NCI-H187 treated with DMSO at 0.1 percent for 48 hours (cell line): ENCODE measurements around the gene OR5C1.
"Not testable (repeated sequence)": the region's sequence is repeated elsewhere in the genome, so short reads cannot be mapped to it uniquely, and the experiment has no call there.

ENCODE experiments used
- DNase-seq: peaks from one replicate; lab custom pipeline; 2025; lab: John Stamatoyannopoulos, UW

OR5C1 gene

GRCh38 chr9:122810306-122810946, 21.7 kb downstream of the OR5C1 start:
- DNase-seq, result peak; percentile 0

GRCh38 chr9:122812736-122813135, 24.0 kb downstream of the OR5C1 start:
- DNase-seq, result no peak

DNA sequence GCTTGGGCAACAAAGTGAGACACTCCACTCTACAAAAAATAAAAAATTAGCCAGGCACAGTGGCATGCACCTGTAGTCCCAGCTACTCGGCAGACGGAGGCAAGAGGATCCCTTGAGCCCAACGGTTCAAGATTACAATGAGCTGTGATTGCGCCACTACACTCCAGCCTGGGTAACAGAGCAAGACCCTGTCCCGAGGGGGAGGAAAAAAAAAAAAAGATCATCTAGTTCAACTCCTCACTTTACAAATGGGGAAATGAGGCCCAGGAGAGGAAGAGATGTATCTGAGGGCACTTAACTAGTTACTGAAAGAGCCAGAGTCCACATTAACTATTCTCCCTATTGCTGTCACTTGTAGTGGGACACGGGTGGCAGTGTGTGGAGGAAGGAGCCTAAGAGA, 25.8 kb downstream of the OR5C1 start:
- DNase-seq, result no peak

GRCh38 chr9:122815544-122815943, 26.8 kb downstream of the OR5C1 start:
- DNase-seq, result no peak

DNA sequence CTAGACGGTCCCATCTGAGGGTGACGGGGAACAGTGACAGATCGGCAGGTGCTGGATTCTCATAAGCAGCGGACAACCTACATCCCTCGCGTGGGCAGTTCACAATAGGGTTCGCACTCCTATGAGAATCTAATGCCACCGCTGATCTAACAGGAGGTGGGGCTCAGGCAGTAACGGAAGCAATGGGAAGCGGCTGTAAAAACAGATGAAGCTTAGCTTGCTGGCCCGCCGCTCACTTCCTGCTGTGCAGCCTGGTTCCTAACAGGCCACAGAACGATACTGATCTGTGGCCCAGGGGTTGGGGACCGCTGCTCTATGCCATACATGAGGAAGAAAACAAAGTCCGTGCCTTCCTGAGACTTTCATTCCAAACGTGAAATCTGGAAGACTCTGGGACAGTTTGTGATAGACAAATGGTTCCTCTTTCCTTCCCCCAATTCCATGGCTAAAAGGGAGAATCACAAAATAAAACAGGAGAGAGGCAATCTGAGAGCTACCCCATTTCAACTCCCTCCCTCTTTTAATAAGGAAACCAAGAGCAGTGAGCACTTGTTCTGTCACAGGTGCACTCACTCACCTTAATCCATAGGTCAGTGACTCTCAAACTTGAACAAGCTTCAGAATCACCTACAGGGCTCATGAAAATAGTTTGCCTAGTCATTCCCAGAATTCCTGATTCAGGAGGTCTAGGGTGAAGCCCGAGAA, 27.6 kb downstream of the OR5C1 start:
- no peak for DNase-seq

DNA sequence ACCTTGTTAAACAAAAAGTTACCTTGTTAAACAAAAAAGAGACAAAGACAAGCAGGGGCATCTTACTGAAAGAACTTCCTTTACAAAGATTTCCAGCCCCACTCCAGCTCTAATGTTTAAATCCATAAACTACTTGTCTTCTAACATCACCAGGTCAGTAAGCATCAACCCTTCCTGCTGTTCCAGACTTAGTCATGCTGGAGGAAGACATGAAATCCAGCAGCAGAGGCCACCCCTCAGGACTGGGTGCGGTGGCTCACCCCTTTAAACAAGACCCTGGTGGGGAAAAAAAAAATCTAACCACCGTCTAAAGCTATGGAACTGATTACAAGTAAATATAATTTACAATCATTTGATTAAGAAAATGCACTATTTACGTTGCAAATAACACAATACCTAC, 30.6 kb downstream of the OR5C1 start:
- DNase-seq, result no peak

- DNase-seq, result no peak
Observed at GRCh38 chr9:122819791-122820489, 31.2 kb downstream of the OR5C1 start.

DNA sequence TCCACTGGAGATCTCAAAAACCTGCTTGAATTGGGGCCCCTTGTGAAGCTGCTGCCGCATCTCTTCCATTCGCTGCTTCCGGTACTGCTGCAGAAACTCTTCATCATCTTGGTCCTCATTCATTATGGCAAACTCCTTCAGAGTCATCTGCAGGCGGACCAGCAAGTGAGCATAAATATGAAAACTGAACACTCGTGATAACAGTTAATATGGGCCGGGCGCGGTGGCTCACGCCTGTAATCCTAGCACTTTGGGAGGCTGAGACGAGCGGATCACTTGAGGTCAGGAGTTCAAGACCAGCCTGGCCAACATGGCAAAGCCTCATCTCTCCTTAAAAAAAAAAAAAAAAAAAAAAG, 31.7 kb downstream of the OR5C1 start:
- no peak for DNase-seq

GRCh38 chr9:122821278-122821943, 32.7 kb downstream of the OR5C1 start:
- DNase-seq, result no peak

DNA sequence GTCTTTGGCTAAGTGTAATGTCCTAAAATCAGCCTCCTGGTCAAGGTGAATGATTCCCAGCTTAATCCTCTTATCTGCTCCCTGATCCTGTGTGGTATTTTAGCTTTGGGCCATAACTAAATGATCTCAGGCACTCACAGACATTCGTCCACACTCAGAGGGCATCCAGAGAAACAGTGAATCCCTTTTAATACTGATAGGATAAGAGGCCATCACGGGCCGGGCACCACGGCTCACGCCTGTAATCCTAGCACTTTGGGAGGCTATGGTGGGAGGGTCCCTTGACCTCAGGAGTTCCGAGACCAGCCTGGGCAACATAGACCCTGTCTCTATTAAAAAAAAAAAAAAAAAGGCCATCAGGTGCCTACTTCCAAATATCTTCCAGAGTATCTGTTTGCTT, 33.3 kb downstream of the OR5C1 start:
- no peak for DNase-seq

GRCh38 chr9:122822938-122823337, 34.2 kb downstream of the OR5C1 start:
- no peak for DNase-seq

GRCh38 chr9:122827761-122828093, 39.0 kb downstream of the OR5C1 start:
- no peak for DNase-seq

DNA sequence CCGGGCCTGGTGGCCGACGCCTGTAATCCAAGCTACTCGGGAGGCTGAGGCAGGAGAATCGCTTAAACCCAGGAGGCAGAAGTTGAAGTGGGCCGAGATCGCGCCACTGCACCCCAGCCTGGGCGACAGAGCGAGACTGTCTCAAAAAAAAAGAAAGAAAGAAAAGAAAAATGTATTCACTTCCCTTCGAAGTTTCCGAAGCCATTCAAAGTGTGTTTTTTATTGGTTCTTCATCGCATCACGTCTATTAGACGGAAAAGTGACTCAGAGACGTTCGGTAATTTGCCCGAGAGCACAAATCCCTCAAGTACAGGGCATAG, 40.2 kb downstream of the OR5C1 start:
- not testable (repeated sequence) for DNase-seq

DNA sequence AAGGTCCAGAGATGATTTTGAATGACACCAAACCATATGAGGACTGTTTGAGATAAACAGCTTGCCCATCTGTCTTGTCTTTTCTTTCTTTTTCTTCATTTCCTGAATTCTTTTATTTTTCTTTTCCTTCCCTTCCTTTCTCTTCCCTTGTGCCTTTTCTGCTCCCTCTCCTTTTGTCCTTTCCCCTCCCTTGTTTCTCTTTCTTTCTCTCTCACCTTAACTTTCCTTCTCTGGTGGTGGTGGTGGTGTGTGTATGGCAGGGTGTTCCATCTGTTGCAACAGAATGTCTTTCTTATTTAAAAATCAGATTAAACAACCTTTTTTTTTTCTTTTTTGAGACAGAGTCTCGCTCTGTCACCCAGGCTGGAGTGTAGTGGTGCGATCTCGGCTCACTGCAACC, 43.5 kb downstream of the OR5C1 start:
- no peak for DNase-seq

- DNase-seq, result no peak
Observed at GRCh38 chr9:122835313-122835731, 46.6 kb downstream of the OR5C1 start.

- no peak for DNase-seq
Observed at GRCh38 chr9:122837266-122837850, 48.6 kb downstream of the OR5C1 start.

GRCh38 chr9:122838441-122838840, 49.7 kb downstream of the OR5C1 start:
- DNase-seq, result not testable (repeated sequence)
